ENCODE measurements around the gene NPTN. TPM values are rescaled to one million over a fixed set of nuclear protein-coding genes. Genes with fewer than 3 reads are reported as not detected.

Gene NPTN
- total and polyA plus RNA-seq, 9 of the 15 experiments (the other 6 are each of a cell fraction or from before 2014, with no cell fraction given): 9.6 to 48.5 (median 21.7) TPM

DNA sequence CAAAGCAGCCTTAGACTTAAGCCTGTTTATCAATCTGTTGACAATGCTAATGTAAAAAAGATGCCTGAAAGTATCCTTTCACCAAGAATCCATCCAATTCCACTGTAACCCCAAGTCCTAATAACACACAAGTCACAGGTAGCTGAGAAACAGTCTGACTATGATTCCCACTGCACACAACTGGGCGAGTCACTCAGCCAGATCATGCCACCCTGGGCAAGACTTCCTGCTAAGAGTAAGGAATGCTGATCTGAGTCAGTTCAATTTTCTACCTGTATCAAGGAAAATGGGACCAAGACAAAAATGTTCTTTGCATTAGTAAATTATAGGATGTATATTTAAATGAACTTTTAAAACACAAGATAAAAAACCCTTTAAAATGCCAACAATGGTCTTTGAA is 33.3 kb downstream of the NPTN start:
- Histone ChIP-seq H2AFZ (ENCODE audit: low read depth, low read length) (no peak overlapping the region), H3K9me3 (replicated peaks; ENCODE audit: control insufficient read depth, insufficient read depth, low read depth, low read length) (no peaks in the 10 kb centered on the region), H3K79me2 (ENCODE audit: control insufficient read depth, insufficient read depth, low read length) (peaks cover 89% of the 10 kb centered on the region), H3K9ac (ENCODE audit: insufficient read depth in 1 of 2, low read depth in 2 of 2, low read length in 2 of 2) (no peak overlapping the region), H3K4me1 (replicated peaks in 1 of 2; ENCODE audit: control insufficient read depth in 2 of 2, insufficient read depth in 2 of 2, low read length in 2 of 2) (peaks cover 10 to 49% of the 10 kb centered on the region in 2 experiments), H3K27ac (ENCODE audit: extremely low read depth, low read depth, low read length) (no peak overlapping the region), H3K9me1 (ENCODE audit: control insufficient read depth, insufficient read depth, low read length) (no peaks in the 10 kb centered on the region), H3K4me2 (ENCODE audit: insufficient read depth, low read length) (no peak overlapping the region), H4K20me1 (replicated peaks; ENCODE audit: control insufficient read depth, insufficient read depth, low read length) (peaks cover 40% of the 10 kb centered on the region), H3K27me3 (ENCODE audit: control insufficient read depth in 2 of 2, insufficient read depth in 2 of 2, low read length in 2 of 2) (no peaks in the 10 kb centered on the region), H3K36me3 (ENCODE audit: control insufficient read depth, insufficient read depth, low read length) (peaks cover 3% of the 10 kb centered on the region; the same call in 2 of the 3 replicates), H3K4me3 (no peak overlapping the region)
- ChIA-PET CTCF (ENCODE audit: low intra/inter-chr PET ratio) (no interaction called here), POLR2A (interaction anchor here (1.1 kb wide), 1 partner anchor 13 kb away, joined by 3 read pairs; no protein-coding TSS in a partner anchor)
- intact Hi-C loops (cut with micrococcal nuclease): no loop called here
- in situ Hi-C loops (cut with MboI): no loop called here
- TF ChIP-seq ZNF436 (CRISPR knock-in tag; IDR thresholded peaks at IDR 0.05) (no peak), NUFIP1 (IDR thresholded peaks at IDR 0.05; ENCODE audit: partially characterized antibody) (no peak), ZBTB8A (IDR thresholded peaks at IDR 0.05; ENCODE audit: partially characterized antibody) (no peak), NELFE (IDR thresholded peaks at IDR 0.05; ENCODE audit: insufficient read depth, insufficient read length) (no peak), KDM1A (IDR thresholded peaks at IDR 0.05) (no peak), THRAP3 (IDR thresholded peaks at IDR 0.05; ENCODE audit: borderline replicate concordance) (no peak), ZNF586 (CRISPR knock-in tag; conservative IDR thresholded peaks at IDR 0.05) (no peak), ZNF280B (CRISPR knock-in tag; IDR thresholded peaks at IDR 0.05) (no peak), ARHGAP35 (IDR thresholded peaks at IDR 0.05; ENCODE audit: partially characterized antibody) (no peak), HLTF (IDR thresholded peaks at IDR 0.05) (no peak), ZNF197 (CRISPR knock-in tag; IDR thresholded peaks at IDR 0.05; ENCODE audit: low read depth) (no peak), SP2 (IDR thresholded peaks at IDR 0.05; ENCODE audit: extremely low read depth, low read depth, low read length, poor library complexity, severe bottlenecking) (no peak), ZNF76 (CRISPR knock-in tag; IDR thresholded peaks at IDR 0.05; ENCODE audit: borderline replicate concordance) (no peak), ZNF695 (CRISPR knock-in tag; IDR thresholded peaks at IDR 0.05) (no peak), ZBED1 (IDR thresholded peaks at IDR 0.05) (no peak), RBM15 (IDR thresholded peaks at IDR 0.05; ENCODE audit: insufficient read depth, low read length) (no peak)
- TF ChIP-seq, protein P1, sequence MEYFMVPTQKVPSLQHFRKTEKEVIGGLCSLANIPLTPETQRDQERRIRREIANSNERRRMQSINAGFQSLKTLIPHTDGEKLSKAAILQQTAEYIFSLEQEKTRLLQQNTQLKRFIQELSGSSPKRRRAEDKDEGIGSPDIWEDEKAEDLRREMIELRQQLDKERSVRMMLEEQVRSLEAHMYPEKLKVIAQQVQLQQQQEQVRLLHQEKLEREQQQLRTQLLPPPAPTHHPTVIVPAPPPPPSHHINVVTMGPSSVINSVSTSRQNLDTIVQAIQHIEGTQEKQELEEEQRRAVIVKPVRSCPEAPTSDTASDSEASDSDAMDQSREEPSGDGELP (CRISPR knock-in tag; IDR thresholded peaks at IDR 0.05; ENCODE audit: borderline replicate concordance): no peak
- TF ChIP-seq, protein P2, sequence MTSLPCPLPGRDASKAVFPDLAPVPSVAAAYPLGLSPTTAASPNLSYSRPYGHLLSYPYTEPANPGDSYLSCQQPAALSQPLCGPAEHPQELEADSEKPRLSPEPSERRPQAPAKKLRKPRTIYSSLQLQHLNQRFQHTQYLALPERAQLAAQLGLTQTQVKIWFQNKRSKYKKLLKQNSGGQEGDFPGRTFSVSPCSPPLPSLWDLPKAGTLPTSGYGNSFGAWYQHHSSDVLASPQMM (CRISPR knock-in tag; IDR thresholded peaks at IDR 0.05): no peak
- TF ChIP-seq, protein P3, sequence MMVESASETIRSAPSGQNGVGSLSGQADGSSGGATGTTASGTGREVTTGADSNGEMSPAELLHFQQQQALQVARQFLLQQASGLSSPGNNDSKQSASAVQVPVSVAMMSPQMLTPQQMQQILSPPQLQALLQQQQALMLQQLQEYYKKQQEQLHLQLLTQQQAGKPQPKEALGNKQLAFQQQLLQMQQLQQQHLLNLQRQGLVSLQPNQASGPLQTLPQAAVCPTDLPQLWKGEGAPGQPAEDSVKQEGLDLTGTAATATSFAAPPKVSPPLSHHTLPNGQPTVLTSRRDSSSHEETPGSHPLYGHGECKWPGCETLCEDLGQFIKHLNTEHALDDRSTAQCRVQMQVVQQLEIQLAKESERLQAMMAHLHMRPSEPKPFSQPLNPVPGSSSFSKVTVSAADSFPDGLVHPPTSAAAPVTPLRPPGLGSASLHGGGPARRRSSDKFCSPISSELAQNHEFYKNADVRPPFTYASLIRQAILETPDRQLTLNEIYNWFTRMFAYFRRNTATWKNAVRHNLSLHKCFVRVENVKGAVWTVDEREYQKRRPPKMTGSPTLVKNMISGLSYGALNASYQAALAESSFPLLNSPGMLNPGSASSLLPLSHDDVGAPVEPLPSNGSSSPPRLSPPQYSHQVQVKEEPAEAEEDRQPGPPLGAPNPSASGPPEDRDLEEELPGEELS (CRISPR knock-in tag; IDR thresholded peaks at IDR 0.05; ENCODE audit: borderline replicate concordance): no peak
- BruUV-seq (replicated peaks): no TSS peak
- no peak for DNase-seq (ENCODE audit: extremely low read depth in 1 of 4, low spot score in 3 of 4)
- FAIRE-seq: no peak
- 80% methylated on average over 1 of the region's 1 CpG for WGBS (ENCODE audit: insufficient coverage, low coverage, missing lambda C conversion rate)
- ATAC-seq: no peak
